ENCODE measurements around the gene CFAP65. TPM values are rescaled to one million over a fixed set of nuclear protein-coding genes. Genes with fewer than 3 reads are reported as not detected.

The CFAP65 gene
- total RNA-seq, 3 donors from 2014 or later (not counting 1 experiment from before 2014, with no cell fraction given): not detected

DNA sequence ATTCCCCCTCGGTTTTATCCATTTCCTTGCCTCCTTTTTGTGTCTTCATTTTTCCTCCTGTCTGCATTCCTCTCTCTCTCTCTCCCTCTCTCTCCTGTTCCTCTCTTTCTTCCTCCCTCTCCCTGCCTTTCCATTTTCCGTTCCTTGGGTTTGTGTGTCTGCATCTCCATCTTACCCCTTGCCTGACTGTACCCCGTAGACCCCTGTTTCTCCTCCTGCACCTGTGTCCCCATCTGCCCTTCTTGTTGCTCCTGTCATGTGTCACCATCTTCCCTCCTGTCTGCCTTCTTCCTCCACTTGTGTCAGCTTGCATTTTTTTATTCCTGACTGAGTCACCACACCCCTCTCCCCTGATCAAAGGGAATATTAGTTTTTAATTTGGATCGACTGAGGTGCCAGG lies 80.1 kb downstream of the CFAP65 start:
- WGBS (ENCODE audit: insufficient coverage): 8% methylated on average over 3 of the region's 4 CpGs
- H3K27ac Mint-ChIP-seq: no peak overlapping the region

DNA sequence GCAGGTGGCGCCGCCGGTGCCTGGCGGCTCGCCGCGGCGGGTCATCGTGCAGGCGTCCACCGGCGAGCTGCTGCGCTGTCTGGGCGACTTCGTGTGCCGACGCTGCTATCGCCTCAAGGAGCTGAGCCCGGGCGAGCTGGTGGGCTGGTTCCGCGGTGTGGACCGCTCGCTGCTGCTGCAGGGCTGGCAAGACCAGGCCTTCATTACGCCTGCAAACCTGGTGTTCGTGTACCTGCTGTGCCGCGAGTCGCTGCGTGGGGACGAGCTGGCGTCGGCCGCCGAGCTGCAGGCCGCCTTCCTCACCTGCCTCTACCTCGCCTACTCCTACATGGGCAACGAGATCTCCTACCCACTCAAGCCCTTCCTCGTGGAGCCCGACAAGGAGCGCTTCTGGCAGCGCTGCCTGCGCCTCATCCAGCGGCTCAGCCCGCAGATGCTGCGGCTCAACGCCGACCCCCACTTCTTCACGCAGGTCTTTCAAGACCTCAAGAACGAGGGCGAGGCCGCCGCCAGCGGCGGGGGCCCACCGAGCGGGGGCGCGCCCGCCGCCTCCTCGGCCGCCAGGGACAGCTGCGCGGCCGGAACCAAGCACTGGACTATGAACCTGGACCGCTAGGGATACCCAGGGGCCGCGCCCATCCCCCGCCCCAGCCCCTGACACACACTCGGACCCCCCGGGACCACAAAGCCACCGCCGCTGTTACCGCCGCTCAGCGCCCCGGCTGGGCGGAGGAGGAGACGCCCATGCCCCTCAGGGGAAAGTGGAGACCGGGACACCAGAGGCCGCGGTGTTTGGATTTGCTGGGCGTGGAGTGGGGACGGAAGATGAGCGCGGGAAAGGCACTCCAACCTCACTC lies 80.8 kb downstream of the CFAP65 start:
- DNase-seq (peak in 1 of 2 donors; percentile 22), ATAC-seq (no peak)
- Histone ChIP-seq H3K27me3 (ENCODE audit: control insufficient read depth, insufficient read depth, low read length) (peaks cover 47% of the 10 kb centered on the region), H3K36me3 (ENCODE audit: control insufficient read depth, insufficient read depth, low read length) (no peaks in the 10 kb centered on the region), H3K27ac (ENCODE audit: low read length) (no peak overlapping the region), H3K4me1 (ENCODE audit: control insufficient read depth, insufficient read depth, low read length) (peaks cover 19% of the 10 kb centered on the region), H3K9me3 (ENCODE audit: control insufficient read depth, insufficient read depth, low read length) (peaks cover 9% of the 10 kb centered on the region), H3K4me3 (ENCODE audit: low read length) (no peak overlapping the region)
- H3K27me3 Mint-ChIP-seq (ENCODE audit: low read depth in 2 of 2): peaks cover 55 to 63% of the 10 kb centered on the region in 2 donors
- TF ChIP-seq CTCF (IDR thresholded peaks at IDR 0.05): no peak
- peak overlapping the region; percentile 53 for H3K4me3 Mint-ChIP-seq
- no peaks in the 10 kb centered on the region for H3K9me3 Mint-ChIP-seq
- no peaks in the 10 kb centered on the region for H3K36me3 Mint-ChIP-seq
- WGBS (ENCODE audit: insufficient coverage): 7% methylated on average over 87 of the region's 87 CpGs
- no peak overlapping the region for H3K27ac Mint-ChIP-seq
- intact Hi-C loops (cut with micrococcal nuclease): no loop called here
- peaks cover 0 to 18% of the 10 kb centered on the region in 2 donors for H3K4me1 Mint-ChIP-seq

More for the DNA sequence above, 80.1 kb downstream of the CFAP65 start:
- Mint-ChIP-seq H3K9me3 (no peaks in the 10 kb centered on the region), H3K4me1 (peaks cover 0 to 18% of the 10 kb centered on the region in 2 donors), H3K4me3 (peak overlapping the region; percentile 51), H3K27me3 (ENCODE audit: low read depth in 2 of 2) (peaks cover 52 to 65% of the 10 kb centered on the region in 2 donors), H3K36me3 (no peaks in the 10 kb centered on the region)
- TF ChIP-seq CTCF (IDR thresholded peaks at IDR 0.05): no peak
- Histone ChIP-seq H3K4me1 (ENCODE audit: control insufficient read depth, insufficient read depth, low read length) (peaks cover 19% of the 10 kb centered on the region), H3K36me3 (ENCODE audit: control insufficient read depth, insufficient read depth, low read length) (no peaks in the 10 kb centered on the region), H3K9me3 (ENCODE audit: control insufficient read depth, insufficient read depth, low read length) (peaks cover 9% of the 10 kb centered on the region), H3K27me3 (ENCODE audit: control insufficient read depth, insufficient read depth, low read length) (peaks cover 47% of the 10 kb centered on the region), H3K4me3 (ENCODE audit: low read length) (no peak overlapping the region), H3K27ac (ENCODE audit: low read length) (no peak overlapping the region)
- ATAC-seq: no peak
- no peak for DNase-seq
- intact Hi-C loops (cut with micrococcal nuclease): no loop called here

GRCh38 chr2:218959761-218960308 lies 81.5 kb downstream of the CFAP65 start:
- no peak overlapping the region for H3K4me3 Mint-ChIP-seq

More at GRCh38 chr2:218959761-218960308, 81.5 kb downstream of the CFAP65 start:
- no peaks in the 10 kb centered on the region for H3K9me3 Mint-ChIP-seq
- WGBS (ENCODE audit: insufficient coverage): 3% methylated on average over 67 of the region's 67 CpGs
- DNase-seq: no peak
- H3K9me3 ChIP-seq (ENCODE audit: control insufficient read depth, insufficient read depth, low read length): peaks cover 9% of the 10 kb centered on the region
- no peak overlapping the region for H3K27ac ChIP-seq (ENCODE audit: low read length)
- H3K27ac Mint-ChIP-seq: no peak overlapping the region
- H3K36me3 ChIP-seq (ENCODE audit: control insufficient read depth, insufficient read depth, low read length): no peaks in the 10 kb centered on the region
- peaks cover 50% of the 10 kb centered on the region for H3K27me3 ChIP-seq (ENCODE audit: control insufficient read depth, insufficient read depth, low read length)
- H3K4me1 ChIP-seq (ENCODE audit: control insufficient read depth, insufficient read depth, low read length): peaks cover 19% of the 10 kb centered on the region
- H3K4me1 Mint-ChIP-seq: peaks cover 0 to 18% of the 10 kb centered on the region in 2 donors
- intact Hi-C loops (cut with micrococcal nuclease): no loop called here
- H3K36me3 Mint-ChIP-seq: no peaks in the 10 kb centered on the region
- peaks cover 59 to 70% of the 10 kb centered on the region in 2 donors for H3K27me3 Mint-ChIP-seq (ENCODE audit: low read depth in 2 of 2)
- no peak for ATAC-seq
- no peak overlapping the region for H3K4me3 ChIP-seq (ENCODE audit: low read length)
- TF ChIP-seq CTCF (IDR thresholded peaks at IDR 0.05): no peak
